GM12891 (cell line): ENCODE measurements around the gene MRPL18.
"Not testable (repeated sequence)": the region's sequence is repeated elsewhere in the genome, so short reads cannot be mapped to it uniquely, and the experiment has no call there.

Experiments
- DNase-seq: peaks from one replicate; pipeline ENCODE4 v3.0.0; 2011; ENCODE audit warnings: low spot score; ENCODE audit not compliant: insufficient read length
- FAIRE-seq: peaks from 2 replicates; lab custom pipeline; 2011; peaks lifted over from hg19 to GRCh38; lab: Jason Lieb, UNC
- PAX5 ChIP-seq: IDR thresholded peaks from 2 replicates; pipeline ENCODE4 v1.6.1; 2011; ENCODE audit warnings: low read length, moderate library complexity, mild to moderate bottlenecking; ENCODE audit not compliant: insufficient read depth, severe bottlenecking
- POLR2A ChIP-seq: IDR thresholded peaks from 2 replicates; pipeline ENCODE4 v1.6.1; 2011; ENCODE audit warnings: low read depth, low read length, control low read depth
- POLR2AphosphoS5 ChIP-seq: IDR thresholded peaks from 2 replicates; pipeline ENCODE4 v1.6.1; 2011; ENCODE audit warnings: low read depth, low read length, control low read depth
- POU2F2 ChIP-seq: IDR thresholded peaks from 2 replicates; pipeline ENCODE4 v1.6.1; 2011; ENCODE audit warnings: low read depth, mild to moderate bottlenecking, control low read depth, low read length, moderate library complexity
- SPI1 ChIP-seq: IDR thresholded peaks from 2 replicates; pipeline ENCODE4 v1.6.1; 2011; ENCODE audit warnings: low read depth, low read length, control low read depth
- TAF1 ChIP-seq: IDR thresholded peaks from 2 replicates; pipeline ENCODE4 v1.6.1; 2011; ENCODE audit warnings: low read depth, low read length, control low read depth

MRPL18 gene

DNA sequence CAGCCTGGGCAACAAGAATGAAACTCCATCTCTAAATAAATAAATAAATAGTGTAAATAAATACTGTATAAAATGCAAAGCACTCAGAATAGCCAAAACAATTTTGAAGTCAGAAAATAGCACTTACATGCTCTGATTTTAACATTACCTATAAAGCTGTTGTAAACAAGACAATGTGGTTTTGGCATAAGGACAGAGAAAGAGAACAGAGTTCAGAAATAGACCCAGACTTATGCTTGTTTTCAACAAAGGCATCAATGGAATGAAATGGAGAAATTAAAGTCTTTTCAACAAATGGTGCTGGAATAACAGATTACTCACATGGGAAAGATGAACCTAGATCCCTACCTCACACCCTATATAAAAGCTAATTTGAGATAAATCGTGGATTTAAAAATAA, 18.1 kb upstream of the MRPL18 start:
- DNase-seq (no peak), FAIRE-seq (no peak)
- TF ChIP-seq POLR2AphosphoS5 (no peak), POU2F2 (no peak)

DNA sequence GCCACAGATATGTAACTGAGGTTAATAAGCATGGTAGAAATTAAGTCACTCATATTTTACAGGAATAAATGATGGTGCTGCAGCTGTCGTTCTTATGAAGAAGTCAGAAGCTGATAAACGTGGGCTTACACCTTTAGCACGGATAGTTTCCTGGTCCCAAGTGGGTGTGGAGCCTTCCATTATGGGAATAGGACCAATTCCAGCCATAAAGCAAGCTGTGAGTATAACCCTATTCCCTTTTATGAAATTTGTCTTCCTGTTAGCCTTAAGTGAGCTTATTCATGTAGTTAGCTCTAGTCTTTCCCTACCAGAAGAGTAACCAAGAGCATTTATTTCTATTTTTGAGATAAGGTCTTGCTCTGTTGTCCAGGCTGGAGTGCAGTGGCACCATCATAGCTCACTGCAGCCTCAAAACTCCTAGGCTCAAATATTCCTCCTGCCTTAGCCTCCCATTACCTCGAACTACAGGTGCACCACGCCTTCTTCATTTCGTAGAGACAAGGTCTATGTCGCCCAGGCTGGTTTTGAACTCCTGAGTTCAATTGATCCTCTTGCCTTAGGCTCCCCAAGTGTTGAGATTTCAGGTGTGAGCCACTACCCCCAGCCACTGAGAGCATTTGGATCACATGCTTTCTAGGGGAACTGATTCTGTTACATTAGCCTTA, 12.9 kb upstream of the MRPL18 start:
- no peak for DNase-seq
- no peak for FAIRE-seq
- TF ChIP-seq POU2F2 (no peak), TAF1 (no peak), POLR2AphosphoS5 (peak; percentile 54; the same call in 1 of the 2 replicates), POLR2A (peak; percentile 65; the same call in 1 of the 2 replicates), PAX5 (no peak), SPI1 (no peak)

DNA sequence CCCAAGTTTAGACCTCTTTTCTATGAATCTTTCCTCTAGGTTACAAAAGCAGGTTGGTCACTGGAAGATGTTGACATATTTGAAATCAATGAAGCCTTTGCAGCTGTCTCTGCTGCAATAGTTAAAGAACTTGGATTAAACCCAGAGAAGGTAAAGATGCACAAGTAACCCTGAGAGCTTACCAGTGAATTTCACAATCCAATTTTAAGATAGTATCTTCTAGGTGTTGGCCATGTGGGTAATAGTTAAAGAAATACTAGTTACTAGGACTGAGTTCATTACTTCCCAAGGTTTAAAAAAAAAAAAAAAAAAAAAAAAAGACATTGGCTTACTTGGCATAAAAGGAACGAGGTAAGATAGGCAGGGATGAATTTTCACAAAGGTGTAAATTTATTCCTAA, 12.1 kb upstream of the MRPL18 start:
- DNase-seq (no peak), FAIRE-seq (no peak)
- no peak for TF ChIP-seq SPI1
- TF ChIP-seq POLR2AphosphoS5: no peak; the same call in 1 of the 2 replicates
- no peak for TF ChIP-seq POLR2A
- no peak for TF ChIP-seq TAF1
- no peak for TF ChIP-seq POU2F2
- no peak for TF ChIP-seq PAX5

DNA sequence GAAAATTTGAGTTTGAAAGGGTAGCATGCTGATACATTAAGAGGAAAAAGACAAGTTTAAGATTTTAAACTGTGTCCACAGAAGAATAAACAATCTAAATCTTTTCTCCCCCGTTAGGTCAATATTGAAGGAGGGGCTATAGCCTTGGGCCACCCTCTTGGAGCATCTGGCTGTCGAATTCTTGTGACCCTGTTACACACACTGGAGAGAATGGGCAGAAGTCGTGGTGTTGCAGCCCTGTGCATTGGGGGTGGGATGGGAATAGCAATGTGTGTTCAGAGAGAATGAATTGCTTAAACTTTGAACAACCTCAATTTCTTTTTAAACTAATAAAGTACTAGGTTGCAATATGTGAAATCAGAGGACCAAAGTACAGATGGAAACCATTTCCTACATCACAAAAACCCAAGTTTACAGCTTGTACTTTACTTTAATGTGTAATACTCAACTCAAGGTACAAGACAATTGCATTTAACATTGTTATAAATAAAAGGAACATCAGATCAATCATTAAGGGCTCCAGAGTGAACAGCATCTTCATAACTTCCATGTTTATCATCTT, 11.6 kb upstream of the MRPL18 start:
- TF ChIP-seq POLR2AphosphoS5 (no peak), POU2F2 (no peak)
- FAIRE-seq (no peak), DNase-seq (no peak)

DNA sequence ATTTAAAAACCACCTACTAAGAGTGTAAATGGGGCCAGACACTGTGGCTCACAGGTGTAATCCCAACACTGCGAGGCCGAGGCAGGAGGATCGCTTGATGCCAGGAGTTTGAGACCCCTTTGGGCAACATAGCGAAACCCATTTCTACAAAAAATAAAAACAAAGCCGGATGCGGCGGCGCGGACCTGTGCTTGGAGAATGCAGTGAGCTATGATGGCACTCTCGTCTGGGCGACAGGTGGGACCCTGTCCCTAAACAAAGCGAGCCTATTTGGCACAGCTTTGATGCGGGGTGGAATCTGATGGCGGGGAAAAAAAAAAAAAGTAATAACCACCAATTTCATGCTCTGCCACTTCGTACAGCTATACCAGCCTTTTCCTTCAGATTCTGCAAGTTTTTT, 2.0 kb upstream of the MRPL18 start:
- TF ChIP-seq POLR2AphosphoS5: no peak
- no peak for TF ChIP-seq POU2F2
- TF ChIP-seq POLR2A: no peak
- TF ChIP-seq SPI1: no peak
- no peak for TF ChIP-seq PAX5
- TF ChIP-seq TAF1: no peak
- DNase-seq (no peak), FAIRE-seq (no peak)

DNA sequence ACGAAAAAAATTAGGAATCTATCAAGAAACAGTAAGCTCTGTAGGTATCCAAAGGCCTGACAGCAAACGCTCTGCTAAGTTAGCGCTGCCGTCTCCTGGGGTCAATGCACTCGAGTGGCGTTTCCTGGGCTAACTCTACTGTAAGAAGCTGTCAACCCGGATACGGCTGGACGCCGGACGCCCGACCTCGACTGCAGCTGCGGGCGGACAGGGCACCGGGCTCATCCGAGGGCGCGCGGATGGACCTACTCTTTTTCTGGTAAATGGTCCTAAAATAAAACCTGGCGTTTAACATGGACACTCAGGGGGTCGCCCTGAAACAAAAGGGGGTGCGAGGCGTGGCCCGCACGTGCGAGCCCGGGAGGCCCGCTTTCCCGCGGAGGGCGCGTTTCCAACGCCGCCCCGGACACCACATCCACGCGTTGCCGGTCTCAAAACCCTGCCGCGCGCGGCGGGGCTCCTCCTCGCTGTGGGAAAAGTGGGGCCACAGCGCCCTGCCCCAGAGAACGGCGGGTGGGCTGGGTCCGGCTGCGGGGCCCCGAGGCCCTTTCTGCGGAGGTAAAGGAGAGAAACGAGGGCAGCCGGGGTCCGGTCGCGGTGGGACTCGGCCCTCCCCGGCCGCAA, 1.4 kb upstream of the MRPL18 start:
- TF ChIP-seq POLR2AphosphoS5: 0 out of 2 replicates have a peak, but pooled peaks have one; percentile 26
- TF ChIP-seq TAF1: no peak
- TF ChIP-seq SPI1: no peak
- TF ChIP-seq PAX5: no peak
- no peak for TF ChIP-seq POU2F2
- no peak for TF ChIP-seq POLR2A
- FAIRE-seq (no peak), DNase-seq (no peak)

DNA sequence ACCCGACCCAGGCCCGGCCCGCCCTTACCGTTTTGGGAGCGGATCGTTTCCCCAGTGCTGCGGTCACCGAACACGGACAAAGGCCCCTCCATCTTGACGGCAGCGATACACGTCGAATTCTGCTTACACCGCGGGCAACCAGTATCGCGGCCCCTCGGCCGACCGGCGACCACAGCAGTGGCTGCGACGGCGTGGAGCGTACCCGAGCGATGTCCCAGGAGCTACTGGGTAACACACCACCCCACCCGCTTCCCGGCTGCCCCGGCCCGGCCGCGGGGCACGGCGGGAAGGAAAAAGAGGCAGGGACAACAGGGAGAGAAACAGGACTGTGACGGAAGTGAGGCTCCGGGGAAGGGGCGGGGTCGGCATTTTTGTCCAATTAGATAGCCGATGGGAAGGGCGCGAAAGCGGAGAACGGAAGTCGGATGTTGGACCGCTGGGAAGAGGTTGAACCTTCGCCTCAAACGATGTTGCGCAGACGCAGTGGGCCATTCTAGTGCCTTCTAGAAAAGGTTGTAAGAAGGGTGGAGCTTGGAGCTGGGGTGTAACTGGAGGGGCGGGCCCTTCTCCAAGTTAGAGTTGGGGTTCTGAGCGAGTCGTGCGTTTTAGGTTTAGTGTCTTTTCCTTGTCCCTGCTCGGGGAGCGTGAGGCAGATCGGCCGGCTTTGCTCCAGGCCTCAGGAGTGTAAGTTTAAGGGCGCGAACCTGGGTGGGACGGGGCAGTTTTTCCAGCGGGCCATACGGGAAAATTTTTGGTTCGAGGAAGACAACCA, 704 bp upstream of the MRPL18 start, which contains the start of gene TCP1:
TCP1 (minus strand) TSS at position 226 of the 772 bp plus-strand sequence; CDS start at position 92, 134 bp downstream.
- no peak for FAIRE-seq
- DNase-seq: peak; percentile 81
- TF ChIP-seq SPI1 (peak; percentile 68), TAF1 (peak; percentile 93), POLR2AphosphoS5 (peak; percentile 94), POU2F2 (peak; percentile 64; the same call in 1 of the 2 replicates), POLR2A (peak; percentile 95), PAX5 (no peak)

DNA sequence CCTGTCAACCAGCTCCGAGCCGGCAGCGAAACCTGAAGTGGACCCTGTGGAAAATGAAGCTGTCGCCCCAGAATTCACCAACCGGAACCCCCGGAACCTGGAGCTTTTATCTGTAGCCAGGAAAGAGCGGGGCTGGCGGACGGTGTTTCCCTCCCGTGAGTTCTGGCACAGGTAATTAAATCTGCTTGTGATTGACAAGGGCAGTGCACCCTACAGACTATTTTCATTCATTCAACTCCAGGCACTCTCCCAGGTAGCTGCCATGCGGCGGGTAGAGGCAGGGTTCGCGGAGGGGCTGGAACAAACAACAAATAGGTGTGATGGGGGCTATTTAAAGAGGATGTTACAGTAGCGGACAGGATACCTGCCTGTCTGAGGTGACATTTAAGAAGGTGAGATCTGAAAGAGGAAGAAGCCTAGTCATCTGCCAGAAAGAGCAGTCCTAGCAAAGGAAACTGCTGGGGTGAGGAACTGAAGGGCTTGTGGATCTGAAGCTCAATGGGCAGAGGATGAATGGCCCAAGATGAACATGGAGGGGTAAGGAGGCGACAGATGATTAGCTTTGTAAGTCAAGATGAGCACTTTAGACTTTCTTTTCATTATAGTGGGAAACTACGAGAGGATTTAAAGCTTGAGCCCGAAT, 810 bp downstream of the MRPL18 start:
- DNase-seq (no peak), FAIRE-seq (peak; percentile 38)
- TF ChIP-seq POLR2A (no peak), SPI1 (peak; percentile 26; the same call in 1 of the 2 replicates), PAX5 (peak; percentile 40)

DNA sequence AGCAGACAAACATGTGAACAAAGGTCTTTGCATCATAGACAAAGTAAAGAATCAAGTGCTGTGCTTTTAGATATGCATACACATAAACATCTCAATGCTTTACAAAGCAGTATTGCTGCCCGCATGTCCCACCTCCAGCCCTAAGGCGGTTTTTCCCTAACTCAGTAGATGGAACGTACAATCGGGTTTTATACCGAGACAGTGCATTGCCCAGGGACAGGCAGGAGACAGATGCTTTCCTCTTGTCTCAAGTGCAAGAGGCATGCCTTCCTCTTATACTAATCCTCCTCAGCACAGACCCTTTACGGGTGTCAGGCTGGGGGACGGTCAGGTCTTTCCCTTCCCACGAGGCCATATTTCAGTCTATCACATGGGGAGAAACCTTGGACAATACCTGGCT, 4.7 kb downstream of the MRPL18 start:
- FAIRE-seq, DNase-seq: not testable (repeated sequence)
